Measurements from ENCODE around the gene PRG2.

GRCh38 chr11:57392066-57392762 lies 1.8 kb upstream of the PRG2 start:
- TF ChIP-seq CTCF (conservative IDR thresholded peaks at IDR 0.05; ENCODE audit: low read depth, low read length), result no peak
- TF ChIP-seq USF2 (IDR thresholded peaks at IDR 0.05; ENCODE audit: low read depth, low read length), result no peak
- no peak for TF ChIP-seq POLR2A (IDR thresholded peaks at IDR 0.05; ENCODE audit: low read depth, low read length)
